Fibroblast of lung (primary cell): ENCODE data around the gene LDLRAD4.

Experiments used
- CTCF ChIP-seq, 2 donors: IDR thresholded peaks in 1 of 2; conservative IDR thresholded peaks in 1 of 2; 1 replicate in 1 of 2; 2 replicates in 1 of 2; pipeline ENCODE4 v1.5.1; 2011 to 2012; ENCODE audit warnings: low read length in 2 of 2, control low read depth in 1 of 2, inconsistent platforms in 1 of 2, low read depth in 1 of 2, mild to moderate bottlenecking in 1 of 2
- EZH2 ChIP-seq: IDR thresholded peaks from 2 replicates; pipeline ENCODE4 v1.5.1; 2012; ENCODE audit warnings: low read length, control low read depth, mild to moderate bottlenecking; ENCODE audit errors: missing control alignments

GRCh38 chr18:13368080-13368813 is 149.7 kb downstream of the LDLRAD4 start:
- TF ChIP-seq CTCF (conservative IDR thresholded peaks at IDR 0.05 in 1 of 2, IDR thresholded peaks at IDR 0.05 in 1 of 2; ENCODE audit: low read depth in 1 of 2, low read length in 2 of 2) (no peak), EZH2 (no peak)
